ENCODE results near the gene EGFL7.

DNA sequence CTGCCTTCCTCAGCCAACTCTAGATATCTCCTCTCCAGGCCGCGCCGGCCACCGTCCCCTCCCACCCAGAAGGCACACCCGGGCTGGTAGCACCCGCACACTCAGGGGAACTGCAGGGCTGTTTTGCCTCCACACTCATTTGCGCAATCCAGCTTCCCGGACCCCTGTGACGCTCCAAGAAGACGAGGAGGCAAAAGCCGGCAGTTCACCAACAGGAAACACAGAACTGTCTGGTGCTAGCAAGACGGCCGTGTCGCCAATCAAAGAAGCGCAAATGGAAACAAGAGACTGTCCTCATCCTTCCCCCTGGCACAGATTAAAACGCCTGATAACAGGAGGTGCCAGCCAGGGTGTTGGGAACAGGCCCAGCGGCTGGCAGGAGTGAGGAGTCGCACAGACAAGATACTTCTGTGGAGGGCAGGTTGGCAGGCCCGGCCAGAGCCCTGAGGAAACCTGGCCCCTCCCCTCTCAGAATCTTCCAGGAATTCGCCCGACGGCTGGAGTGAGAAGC lies 16.8 kb downstream of the EGFL7 start:
- TF ChIP-seq, protein P1, sequence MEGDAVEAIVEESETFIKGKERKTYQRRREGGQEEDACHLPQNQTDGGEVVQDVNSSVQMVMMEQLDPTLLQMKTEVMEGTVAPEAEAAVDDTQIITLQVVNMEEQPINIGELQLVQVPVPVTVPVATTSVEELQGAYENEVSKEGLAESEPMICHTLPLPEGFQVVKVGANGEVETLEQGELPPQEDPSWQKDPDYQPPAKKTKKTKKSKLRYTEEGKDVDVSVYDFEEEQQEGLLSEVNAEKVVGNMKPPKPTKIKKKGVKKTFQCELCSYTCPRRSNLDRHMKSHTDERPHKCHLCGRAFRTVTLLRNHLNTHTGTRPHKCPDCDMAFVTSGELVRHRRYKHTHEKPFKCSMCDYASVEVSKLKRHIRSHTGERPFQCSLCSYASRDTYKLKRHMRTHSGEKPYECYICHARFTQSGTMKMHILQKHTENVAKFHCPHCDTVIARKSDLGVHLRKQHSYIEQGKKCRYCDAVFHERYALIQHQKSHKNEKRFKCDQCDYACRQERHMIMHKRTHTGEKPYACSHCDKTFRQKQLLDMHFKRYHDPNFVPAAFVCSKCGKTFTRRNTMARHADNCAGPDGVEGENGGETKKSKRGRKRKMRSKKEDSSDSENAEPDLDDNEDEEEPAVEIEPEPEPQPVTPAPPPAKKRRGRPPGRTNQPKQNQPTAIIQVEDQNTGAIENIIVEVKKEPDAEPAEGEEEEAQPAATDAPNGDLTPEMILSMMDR (IDR thresholded peaks at IDR 0.05; ENCODE audit: low read depth, low read length, missing input control), result no peak
- TF ChIP-seq RAD21 (IDR thresholded peaks at IDR 0.05), result peak in 1 of 2 donors; percentile 7
- no peak for TF ChIP-seq ATF3 (IDR thresholded peaks at IDR 0.05)
- no peak for TF ChIP-seq TAF1 (conservative IDR thresholded peaks at IDR 0.05)
- peak; percentile 28 to 47 for TF ChIP-seq RXRA (IDR thresholded peaks at IDR 0.05)
- TF ChIP-seq YY1 (IDR thresholded peaks at IDR 0.05), result no peak
- no peak for TF ChIP-seq GABPA (IDR thresholded peaks at IDR 0.05 in 1 of 2, conservative IDR thresholded peaks at IDR 0.05 in 1 of 2)
- no peak for TF ChIP-seq NR2F2 (IDR thresholded peaks at IDR 0.05)
- TF ChIP-seq FOXA2 (IDR thresholded peaks at IDR 0.05), result no peak
- TF ChIP-seq, protein P2, sequence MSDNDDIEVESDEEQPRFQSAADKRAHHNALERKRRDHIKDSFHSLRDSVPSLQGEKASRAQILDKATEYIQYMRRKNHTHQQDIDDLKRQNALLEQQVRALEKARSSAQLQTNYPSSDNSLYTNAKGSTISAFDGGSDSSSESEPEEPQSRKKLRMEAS (IDR thresholded peaks at IDR 0.05), result no peak
